GM19351 (cell line): Measurements from ENCODE around the gene RALY.
A peak's percentile ranks its signal among the peaks of the same experiment; 100 is the strongest.

ENCODE experiments used
- ATAC-seq: cut with Tn5 transposase; IDR thresholded peaks from one replicate; pipeline ENCODE4 v1.9.1; 2021; ENCODE audit warnings: mild to moderate bottlenecking, moderate library complexity; ENCODE audit not compliant: unreplicated experiment

RALY gene

GRCh38 chr20:34102342-34102741, 108.6 kb downstream of the RALY start:
- ATAC-seq = no peak

GRCh38 chr20:34104059-34104458, 110.3 kb downstream of the RALY start:
- ATAC-seq = no peak

GRCh38 chr20:34105978-34106675, 112.4 kb downstream of the RALY start:
- no peak for ATAC-seq

DNA sequence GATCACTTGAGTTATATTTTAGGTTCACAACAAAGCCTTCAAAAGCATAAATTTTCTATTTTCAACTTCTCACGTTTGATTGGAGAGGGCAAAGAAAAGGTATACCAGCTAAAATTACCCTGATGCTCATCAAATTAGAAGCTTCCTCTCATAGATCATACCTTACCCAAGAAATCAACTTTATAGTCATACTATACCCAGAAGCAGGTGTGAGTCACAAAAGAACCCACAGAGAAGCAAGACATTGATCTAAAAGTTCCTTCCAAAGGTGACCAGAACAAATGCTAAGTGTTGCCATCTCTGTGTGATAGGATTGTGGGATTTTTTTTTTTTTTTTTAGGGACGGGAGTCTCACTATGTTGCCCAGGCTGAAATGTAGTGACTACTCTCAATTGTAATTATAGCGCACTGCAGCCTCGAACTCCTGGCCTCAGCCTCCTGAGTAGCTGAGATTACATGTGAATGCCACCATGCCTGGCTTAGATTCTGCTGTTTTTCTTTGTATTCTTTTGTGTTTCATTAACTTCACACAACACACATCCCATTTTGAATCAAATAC, 115.0 kb downstream of the RALY start:
- no peak for ATAC-seq

GRCh38 chr20:34109442-34109841, 115.7 kb downstream of the RALY start:
- no peak for ATAC-seq

- ATAC-seq = no peak
These were observed 116.5 kb downstream of the RALY start for GRCh38 chr20:34110025-34110744.

GRCh38 chr20:34110745-34111641, 117.3 kb downstream of the RALY start:
- ATAC-seq = no peak

DNA sequence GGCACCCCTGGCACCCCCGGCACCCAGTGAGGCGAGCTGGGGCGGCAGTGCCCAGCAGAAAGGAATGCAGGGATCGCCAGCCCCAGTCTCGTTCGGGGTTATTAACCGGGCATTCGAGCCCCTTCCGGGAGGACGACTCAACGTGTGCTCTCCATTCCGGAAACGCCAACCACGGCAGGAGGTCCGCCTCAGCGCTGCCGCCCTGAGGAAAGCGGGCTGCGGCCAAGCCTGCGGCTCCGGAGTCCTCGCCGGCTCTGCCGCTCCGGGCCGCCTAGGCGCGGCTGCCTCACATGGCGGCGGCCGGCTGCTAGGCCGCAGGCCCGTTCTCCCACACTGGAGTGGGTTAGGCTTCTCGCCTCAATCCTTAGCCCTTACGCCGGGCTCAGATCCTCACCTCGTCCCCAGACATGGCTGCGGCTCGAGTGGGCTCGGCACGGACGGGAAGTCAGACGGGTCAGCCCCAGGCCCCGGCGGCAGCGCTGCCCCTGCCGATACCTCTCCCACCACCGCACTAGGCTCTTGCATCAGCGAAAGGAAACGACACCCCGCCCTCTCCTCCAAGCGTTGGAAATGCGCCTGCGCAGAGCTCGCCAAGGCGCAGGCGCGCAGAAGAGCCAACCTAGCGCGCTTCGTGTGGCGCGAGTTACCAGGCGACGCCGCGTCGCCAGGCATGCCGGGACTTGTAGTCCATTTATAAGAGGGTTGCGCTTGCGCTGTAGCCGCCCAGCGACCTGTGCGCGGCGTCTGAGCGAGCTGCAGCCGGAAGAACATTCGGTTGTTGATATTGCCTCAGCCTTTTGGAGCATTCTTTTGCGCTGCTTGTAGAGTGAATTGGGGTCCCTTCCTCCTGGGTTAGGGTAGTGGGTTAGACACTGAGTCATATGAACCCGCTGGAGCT, 118.2 kb downstream of the RALY start, which contains the start of gene EIF2S2:
Gene EIF2S2 (minus strand): TSS at position 542 of the 898 bp plus-strand sequence. CDS start 133 bp downstream, at position 409.
- peak; percentile 90 for ATAC-seq

DNA sequence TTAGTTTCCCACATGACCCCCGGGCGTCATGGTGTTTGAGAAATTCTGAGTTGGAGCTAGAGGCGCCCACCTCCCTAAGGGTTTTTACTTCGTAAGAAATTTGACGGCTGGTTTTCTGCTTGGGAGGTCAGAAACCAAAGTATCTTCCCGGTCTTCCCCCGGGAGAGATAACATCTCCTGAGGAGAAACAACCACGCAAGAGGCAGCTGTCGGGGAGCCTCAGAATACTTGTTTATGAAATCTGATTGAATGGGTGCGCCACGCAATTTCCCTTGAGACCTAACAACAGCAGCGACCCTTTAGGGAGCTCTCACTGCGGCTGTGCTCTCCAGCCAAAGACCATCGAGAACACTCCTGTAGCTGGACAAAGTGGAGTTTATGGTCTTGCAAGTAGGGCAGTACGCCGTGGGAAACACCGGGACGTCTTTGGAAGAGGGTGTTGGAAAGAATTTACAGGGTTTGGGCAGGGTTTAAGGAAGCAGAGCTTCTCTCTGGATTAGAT, 118.9 kb downstream of the RALY start:
- ATAC-seq = no peak

DNA sequence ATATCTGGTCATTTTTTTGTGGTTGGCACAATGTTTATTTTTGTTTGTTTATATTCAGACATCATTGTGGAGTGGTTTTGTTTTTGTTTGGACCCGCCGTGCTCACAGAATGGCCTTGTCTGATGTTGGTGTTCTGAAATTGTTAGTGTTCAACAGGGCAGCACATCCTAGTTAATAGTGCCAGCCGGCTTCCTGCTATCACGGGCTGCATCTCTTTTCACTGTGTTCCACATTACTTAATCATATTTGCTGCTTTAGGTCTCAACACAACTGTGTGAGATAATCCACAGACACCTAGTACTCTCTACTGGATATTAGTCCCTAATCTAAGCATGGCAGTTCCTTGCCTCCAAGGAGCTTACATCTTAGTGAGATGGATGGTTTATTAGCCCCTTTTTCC, 121.1 kb downstream of the RALY start:
- ATAC-seq = no peak

DNA sequence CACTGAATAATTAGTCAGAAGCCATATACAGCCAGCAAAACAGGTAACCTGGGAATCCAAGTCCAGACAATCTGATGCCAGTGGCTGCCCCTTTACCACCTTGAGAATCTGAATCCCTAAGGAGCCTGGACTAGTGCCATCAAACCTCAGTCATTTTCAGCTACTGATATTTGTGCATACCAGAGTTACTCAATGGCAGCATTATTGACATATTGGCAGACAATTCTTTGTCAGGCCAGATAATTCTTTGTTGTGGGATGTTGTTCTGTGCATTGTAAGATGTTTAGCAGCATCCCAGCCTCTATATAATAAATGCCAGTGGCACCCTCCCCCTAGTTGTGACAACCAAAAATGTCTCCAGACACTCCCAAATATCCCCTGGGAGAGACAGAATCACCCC, 121.5 kb downstream of the RALY start:
- no peak for ATAC-seq

DNA sequence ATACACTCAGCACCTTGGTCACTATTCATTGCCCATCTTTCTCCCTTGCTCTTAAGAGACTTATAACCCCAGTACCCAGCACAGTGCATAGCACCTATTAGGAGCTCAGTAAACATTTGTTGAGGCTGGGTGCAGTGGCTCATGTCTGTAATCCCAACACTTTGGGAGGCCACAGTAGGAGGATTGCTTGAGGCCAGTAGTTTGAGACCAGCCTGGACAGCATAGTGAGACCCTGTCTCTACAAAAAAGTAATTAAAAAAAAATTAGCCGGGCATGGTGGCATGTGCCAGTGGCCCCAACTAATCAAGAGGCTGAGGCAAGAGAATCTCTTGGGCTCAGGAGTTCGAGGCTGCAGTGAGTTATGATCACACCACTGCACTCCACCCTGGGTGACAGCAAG, 126.5 kb downstream of the RALY start:
- no peak for ATAC-seq

DNA sequence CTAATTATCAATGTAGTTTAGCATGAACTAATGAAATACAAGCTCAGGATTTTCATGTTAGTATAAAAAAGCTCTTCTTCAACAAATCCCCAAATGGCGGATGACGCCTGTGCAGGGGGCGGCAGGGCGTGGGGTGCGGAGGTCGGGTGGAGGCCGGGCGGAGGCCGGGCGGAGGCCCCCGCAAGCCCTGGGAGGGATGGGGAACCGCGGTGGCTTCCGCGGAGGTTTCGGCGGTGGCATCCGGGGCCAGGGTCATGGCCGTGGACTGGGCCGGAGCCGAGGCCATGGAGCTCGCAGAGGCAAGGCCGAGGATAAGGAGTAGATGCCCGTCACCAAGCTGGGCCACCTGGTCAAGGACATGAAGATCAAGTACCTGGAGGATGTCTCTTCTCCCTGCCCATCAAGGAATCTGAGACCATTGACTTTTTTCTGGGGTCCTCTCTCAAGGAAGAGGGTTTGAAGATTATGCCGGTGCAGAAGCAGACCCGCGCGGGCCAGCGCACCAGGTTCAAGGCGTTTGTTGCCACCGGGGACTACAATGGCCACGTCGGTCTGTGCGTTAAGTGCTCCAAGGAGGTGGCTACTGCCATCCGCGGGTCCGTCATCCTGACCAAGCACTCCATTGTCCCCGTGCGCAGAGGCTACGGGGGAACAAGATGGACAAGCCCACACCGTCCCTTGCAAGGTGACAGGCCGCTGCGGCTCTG, 128.7 kb downstream of the RALY start:
- no peak for ATAC-seq

- ATAC-seq = no peak
These were observed 129.6 kb downstream of the RALY start for GRCh38 chr20:34123309-34123708.

DNA sequence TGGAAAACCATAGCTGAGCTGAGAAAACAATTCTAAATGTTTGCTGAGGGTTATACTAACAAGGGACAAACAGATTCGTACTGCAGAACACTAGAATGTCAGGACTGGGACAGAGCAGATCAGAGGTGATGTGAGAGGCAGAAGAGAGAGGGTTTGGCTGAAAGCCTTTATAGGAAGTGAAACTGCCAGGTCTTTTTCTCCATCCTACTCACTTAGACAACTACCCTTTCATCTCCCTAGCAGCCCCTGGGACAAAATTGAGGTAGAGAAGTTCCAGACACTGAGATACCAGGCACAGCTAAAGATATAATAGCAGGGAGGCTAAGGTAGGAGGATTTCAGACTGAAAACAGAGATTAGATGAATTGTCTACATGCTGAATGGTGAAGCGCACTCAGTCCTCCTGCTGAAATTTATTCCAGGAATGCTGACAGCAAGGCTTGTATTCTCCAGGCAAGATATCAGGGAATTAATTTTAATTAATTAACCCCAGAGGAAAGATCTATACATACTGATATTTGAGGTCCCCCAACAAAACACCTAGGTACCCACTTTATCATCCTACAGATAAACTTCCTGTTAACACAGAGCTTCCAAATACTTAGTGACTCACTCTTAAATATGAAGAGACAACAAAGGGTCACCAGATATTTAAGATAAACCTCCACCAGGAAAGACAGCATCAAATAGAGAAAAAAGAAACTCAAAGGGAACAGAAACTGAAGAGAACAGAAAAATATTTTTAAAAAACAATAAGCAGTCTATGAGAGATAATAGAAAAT, 130.9 kb downstream of the RALY start:
- ATAC-seq = peak; percentile 54

DNA sequence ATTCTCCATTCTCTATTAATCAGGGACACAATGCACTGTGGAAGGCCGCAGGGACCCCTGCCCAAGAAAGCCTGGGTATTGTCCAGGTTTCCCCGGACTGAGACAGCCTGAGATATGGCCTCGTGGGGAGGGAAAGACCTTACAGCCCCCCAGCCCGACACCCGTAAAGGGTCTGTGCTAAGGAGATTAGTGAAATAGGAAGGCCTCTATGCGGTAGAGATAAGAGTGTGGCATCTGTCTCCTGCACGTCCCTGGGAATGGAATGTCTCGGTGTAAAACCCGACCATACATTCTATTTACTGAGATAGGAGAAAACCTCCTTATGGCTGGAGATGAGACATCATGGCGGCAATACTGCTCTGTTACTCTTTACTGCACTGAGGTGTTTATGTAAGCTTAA, 134.1 kb downstream of the RALY start:
- no peak for ATAC-seq

GRCh38 chr20:34129518-34130162, 135.9 kb downstream of the RALY start:
- no peak for ATAC-seq

GRCh38 chr20:34131491-34131890, 137.8 kb downstream of the RALY start:
- no peak for ATAC-seq
